Stimulated activated CD8-positive, alpha-beta memory T cell treated with anti-CD3 and anti-CD28 coated beads, Interleukin-15, amount 100 ng/mL, for 24 hours (primary cell): ENCODE measurements around the gene METTL1.

Experiments
- DNase-seq: peaks from one replicate; pipeline ENCODE4 v3.0.0-alpha.2; 2020; ENCODE audit warnings: low read depth

Gene METTL1

GRCh38 chr12:57736741-57737466 is 35.0 kb downstream of the METTL1 start:
- DNase-seq = no peak

GRCh38 chr12:57735952-57736740 is 35.8 kb downstream of the METTL1 start:
- no peak for DNase-seq

- DNase-seq = no peak
Observed at GRCh38 chr12:57735198-57735855, 36.6 kb downstream of the METTL1 start.

- no peak for DNase-seq
Observed at GRCh38 chr12:57734591-57734990, 37.3 kb downstream of the METTL1 start.

GRCh38 chr12:57733928-57734327 is 38.0 kb downstream of the METTL1 start:
- no peak for DNase-seq

GRCh38 chr12:57732726-57733593 is 38.9 kb downstream of the METTL1 start:
- DNase-seq = no peak

- DNase-seq = no peak
Observed at GRCh38 chr12:57732270-57732669, 39.6 kb downstream of the METTL1 start.

- no peak for DNase-seq
Observed at GRCh38 chr12:57731411-57732080, 40.4 kb downstream of the METTL1 start.

GRCh38 chr12:57730336-57731067 is 41.4 kb downstream of the METTL1 start:
- no peak for DNase-seq

GRCh38 chr12:57729321-57729844 is 42.5 kb downstream of the METTL1 start:
- DNase-seq = no peak

GRCh38 chr12:57727758-57728395 is 44.0 kb downstream of the METTL1 start:
- DNase-seq = no peak

GRCh38 chr12:57726884-57727757 is 44.8 kb downstream of the METTL1 start:
- no peak for DNase-seq

GRCh38 chr12:57726151-57726883 is 45.6 kb downstream of the METTL1 start:
- DNase-seq = no peak

- DNase-seq = no peak
Observed at GRCh38 chr12:57725851-57726150, 46.1 kb downstream of the METTL1 start.

- DNase-seq = no peak
Observed at GRCh38 chr12:57724936-57725740, 46.8 kb downstream of the METTL1 start.

- DNase-seq = no peak
Observed at GRCh38 chr12:57724003-57724935, 47.6 kb downstream of the METTL1 start.

GRCh38 chr12:57723630-57723962 is 48.3 kb downstream of the METTL1 start:
- DNase-seq = no peak
